HG02884 (cell line): ENCODE results near the gene PTPRS.
A peak's percentile ranks its signal among the peaks of the same experiment; 100 is the strongest.
"Not testable (repeated sequence)": the region's sequence is repeated elsewhere in the genome, so short reads cannot be mapped to it uniquely, and the experiment has no call there.

Experiments used
- ATAC-seq: cut with Tn5 transposase; IDR thresholded peaks from one replicate; pipeline ENCODE4 v1.9.1; 2021; ENCODE audit warnings: mild to moderate bottlenecking, moderate library complexity; ENCODE audit not compliant: unreplicated experiment

PTPRS gene

DNA sequence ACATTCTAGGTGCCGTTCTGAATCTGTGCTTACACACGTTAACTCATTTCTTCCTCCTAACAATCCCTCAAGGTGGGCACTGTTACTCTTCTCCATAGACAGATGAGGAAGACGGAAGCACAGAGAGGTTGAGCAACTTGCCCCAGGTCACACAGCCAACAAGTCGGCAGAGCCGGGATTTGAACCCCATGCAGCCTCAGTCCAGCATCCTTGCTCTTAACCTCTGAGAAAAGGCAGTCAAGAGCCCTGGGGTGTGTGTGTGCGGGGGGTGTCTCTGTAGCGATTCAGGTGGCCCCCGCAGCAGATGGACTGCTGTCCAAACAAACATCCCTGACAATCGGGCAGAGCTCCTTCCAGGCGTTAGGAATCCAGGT, 6.3 kb downstream of the PTPRS start:
- ATAC-seq: no peak

DNA sequence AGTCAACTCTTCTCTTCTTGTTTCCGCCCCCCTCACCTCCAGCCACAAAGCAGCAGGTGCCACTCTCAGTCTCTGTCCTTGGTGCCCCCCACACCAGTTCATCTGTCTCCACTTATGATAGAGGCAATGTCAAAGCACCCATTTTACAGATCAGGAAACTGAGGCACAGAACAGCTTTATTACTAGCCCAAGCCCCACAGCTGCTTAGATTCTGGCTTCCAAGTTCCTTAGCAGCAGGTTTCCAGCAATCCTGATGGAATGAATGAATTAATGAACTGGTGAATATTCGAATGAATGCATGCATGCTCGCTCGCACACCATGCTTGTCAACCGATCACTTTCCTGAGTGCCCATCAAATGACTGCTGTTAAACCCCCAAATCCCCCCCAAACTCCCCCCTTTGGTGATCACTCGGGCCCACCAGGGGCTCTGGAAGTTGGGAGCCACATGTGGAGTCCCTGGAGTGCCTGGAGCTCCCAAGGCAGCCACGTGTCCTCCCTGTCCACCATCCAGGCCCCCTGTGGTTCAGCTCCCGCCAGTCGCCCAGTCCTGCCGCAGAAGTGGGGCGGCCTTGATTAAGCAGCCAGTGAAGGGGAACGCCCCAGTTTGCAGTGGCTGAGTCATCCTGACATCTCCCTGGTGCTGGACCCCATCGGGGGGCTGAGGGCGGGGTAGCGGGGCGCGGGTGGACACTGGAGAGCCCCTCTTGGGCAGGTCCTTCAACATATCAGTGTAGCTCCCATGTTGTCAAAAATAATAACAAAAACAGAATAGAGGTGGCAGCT, 6.8 kb downstream of the PTPRS start:
- no peak for ATAC-seq

DNA sequence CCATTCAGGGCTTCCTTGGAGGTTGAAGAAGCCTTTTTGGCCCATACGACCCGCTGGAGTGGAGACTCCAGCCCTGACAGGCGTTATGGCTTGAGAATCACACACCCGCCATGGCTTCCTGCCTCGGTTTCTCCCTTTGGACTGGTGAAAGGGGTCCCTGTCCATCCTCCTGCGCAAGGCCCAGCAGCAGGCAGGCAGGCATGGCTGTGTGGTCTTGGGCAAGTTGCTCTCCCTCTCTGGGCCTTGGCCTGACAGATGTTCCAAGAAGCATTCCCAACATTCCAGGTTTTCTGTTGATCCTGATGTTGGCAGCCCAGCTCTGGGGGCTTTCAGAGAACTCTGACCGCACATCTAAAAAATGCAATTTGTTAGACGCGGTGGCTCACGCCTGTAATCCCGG, 8.1 kb downstream of the PTPRS start:
- no peak for ATAC-seq

DNA sequence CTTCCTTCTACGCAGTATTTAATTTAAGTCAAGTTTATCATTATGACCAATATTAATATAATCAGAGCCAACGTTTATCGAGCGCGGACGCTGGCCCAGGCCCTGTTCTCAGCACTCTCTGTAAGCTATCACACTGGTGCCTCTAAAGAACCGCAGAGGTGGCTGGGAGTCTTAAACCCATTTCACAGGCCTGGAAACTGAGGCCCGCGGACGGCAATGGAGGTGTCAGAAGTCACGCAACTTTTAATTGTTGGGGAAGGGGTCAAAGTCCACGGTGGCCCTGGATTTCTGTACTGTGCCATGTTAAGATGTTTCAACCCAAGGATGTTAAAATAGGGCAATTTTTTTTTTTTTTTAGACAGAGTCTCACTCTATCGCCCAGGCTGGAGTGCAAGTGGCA, 8.8 kb downstream of the PTPRS start:
- no peak for ATAC-seq

DNA sequence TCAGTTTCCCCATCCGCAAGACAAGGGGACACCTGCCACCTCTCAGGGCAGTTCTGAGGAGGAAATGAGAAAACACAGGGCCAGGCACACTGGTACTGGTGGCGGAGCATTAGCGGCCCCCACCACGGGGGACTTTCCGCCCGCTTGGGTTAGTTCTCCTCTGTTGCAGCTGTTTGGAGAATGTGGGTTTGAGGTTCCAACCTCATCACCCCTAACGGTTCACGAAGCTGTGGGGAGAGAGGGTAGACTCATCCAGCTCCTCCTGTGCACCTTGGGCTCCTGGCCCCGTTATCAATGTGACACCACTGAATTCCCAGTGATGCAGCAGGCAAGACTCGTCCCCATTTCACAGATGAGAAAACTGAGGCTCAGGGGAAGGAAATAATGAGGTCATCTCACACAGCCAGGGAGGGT, 10.3 kb downstream of the PTPRS start:
- no peak for ATAC-seq

DNA sequence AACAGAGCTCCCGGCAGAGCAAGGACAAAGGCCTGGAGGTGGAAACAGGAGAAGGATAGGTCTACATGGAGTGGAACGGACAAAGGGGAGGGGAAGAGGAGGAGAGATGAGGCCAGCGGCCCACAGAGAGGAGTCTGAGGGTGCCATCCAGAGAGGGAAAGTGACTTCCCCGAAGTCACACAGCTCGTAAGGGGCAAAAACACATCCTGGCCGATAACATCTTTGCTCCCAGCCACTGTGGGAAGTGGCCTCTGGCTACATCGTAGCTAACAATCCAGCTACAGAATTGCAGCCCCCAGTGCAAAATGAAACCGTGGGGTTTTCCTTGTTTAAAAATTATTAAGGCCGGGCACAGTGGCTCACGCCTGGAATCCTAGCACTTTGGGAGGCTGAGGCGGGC, 11.5 kb downstream of the PTPRS start:
- ATAC-seq: no peak

DNA sequence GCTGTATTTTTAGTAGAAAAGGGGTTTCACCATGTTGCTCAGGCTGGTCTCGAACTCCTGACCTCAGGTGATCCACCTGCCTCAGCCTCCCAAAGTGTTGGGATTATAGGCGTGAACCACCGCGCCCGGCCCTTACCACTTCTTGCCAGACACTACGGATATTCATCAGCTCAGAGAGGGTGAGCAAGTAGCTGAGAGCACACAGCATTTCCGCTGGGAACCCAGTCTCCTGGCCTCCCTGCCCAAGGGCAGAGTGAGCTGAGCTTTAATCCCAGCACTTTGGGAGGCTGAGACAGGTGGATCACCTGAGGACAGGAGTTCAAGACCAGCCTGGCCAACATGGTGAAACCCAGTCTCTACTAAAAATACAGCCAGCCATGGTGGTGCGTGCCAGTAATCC, 12.2 kb downstream of the PTPRS start:
- ATAC-seq: not testable (repeated sequence)

DNA sequence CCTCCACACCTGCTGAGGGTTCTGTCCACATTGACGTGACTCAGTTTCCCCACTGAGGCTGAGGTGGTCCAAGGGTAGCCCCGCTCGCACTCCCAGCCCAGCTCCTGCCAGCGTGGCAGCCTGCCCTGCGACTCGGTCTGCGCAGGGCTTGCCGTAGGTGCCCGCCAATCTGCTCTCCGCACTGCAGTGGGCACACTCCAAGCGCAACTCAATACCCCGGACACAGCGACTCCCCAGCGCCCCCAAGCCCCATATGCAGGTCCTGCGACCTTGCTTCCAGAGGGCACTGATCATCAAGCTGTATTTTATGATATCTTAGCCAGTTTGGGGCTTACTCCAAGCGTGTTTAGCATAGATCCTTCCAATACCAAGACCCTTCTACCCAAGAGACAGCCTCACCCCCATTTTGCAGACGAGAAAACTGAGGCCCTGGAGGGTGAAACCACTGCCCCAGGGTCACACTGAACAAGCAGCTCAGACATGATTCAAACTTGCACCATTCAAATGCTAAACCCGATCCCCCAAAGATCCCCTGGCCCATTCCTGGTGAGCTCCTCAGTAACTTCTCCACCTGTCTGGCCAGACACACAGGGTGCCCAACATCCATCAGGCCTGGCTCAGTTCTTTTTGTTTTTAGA, 13.5 kb downstream of the PTPRS start:
- no peak for ATAC-seq

DNA sequence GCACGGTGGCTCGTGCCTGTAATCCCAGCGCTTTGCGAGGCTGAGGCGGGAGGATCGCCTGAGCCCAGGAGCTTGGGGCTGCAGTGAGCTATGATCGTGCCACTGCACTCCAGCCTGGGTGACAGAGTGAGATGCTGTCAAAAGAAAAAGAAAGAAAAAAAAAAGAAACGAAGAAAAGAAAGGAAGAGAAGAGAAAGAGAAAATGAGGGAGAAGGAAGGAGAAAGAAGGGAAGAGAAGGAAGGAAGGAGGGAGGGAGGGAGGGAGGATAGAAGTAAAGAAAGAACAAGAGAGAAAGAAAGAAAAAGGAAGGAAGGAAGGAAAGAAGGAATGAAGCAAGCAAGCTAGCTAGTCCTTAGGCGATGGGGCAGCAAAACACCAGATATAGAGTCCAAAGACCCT, 14.1 kb downstream of the PTPRS start:
- ATAC-seq: no peak

DNA sequence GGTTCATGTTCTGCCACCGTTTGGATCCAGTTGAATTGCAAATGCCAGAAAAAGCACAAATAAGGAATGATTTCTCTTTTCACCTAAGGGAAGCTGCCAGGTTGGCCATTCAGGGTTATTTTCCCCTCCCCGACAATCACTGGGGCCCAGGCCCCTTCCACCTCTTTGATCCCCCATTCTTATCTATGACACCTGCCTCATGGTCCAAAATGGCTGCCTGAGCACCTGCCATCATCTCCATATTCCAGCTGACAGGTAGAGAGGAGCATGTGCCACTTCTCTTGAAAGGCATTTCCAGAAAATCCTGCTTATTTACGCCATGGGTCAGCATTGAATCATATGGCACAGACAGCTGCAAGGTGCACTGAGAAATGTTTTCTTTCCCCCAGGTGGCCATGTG, 15.7 kb downstream of the PTPRS start:
- ATAC-seq: no peak

DNA sequence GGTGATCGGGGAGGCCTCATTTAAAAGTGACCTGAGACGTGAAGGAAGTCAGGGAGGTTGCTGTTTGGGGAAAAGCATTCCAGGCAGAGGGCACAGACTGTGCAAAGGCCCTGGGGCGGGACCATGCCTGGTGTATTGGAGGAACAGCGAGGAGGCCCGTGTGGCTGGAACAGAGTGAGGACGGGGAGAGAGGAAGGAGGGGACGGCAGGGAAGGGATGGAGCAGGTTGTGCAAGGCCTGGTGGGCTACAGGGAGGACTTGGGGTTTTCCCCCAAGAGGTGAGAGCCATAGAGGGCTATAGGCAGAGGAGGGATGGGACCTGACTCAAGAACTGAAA, 17.2 kb downstream of the PTPRS start:
- no peak for ATAC-seq

DNA sequence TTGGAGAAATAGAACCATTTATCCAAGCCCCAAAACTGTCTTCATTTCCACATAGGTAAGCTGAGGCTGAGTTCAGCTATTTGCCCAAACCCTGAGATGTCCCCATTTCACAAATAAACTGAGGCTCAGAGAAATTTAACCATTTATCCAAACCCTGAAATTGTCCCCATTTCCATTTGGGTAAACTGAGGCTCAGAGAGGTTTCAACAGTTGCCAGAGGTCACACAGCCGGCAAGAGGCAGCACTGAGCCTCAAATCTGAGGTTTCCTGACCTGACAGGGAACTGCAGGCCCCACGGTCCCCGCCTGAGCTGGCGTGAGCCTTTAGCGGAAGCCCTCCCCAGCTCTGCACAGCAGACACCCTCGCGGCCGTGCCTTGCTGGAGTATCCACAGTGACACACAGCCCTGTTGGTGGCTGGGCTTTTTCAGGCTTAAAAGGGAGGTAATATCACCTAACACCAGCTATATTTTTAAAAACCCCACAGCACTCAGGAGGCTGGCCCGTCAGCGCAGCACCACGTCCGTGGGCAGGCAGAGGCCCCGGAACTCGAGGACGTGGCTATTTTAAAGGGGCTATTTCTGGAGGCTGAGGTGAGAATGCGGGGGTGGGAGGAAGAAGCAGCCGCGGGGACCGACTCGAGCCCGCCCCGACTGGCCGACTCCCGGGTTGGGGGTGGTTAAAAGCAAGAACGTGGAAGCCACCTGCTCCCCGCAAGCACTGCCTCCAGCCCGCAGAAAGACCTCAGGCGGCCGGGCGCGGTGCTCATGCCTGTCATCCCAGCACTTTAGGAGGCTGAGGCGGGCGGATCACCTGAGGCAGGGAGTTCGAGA, 18.5 kb downstream of the PTPRS start:
- peak; percentile 60 for ATAC-seq

DNA sequence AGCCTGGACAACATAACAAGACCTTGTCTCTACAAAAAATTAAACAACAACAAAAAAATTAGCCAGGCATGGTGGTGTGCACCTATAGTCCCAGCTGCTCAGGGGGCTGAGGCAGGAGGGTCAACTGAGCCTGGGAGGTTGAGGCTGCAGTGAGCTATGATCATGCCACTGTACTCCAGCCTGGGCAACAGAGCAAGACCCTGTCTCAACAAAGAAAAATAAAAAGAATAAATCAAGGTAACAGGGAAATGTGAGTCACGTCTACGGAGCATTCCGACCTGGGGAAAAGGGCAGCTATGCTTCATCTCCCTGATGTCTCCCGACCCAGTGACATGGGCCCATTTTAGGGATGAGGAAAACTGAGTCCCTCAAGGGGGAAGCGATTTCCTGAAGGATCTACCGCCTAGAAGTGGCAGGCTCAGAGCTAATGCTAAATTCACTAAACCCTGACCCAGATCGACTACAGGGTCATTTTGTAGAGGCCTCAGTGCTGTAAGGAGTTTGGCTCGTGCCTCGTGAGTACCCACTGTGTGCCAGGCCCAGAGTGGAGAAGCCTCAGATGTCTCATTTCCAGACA, 19.5 kb downstream of the PTPRS start:
- ATAC-seq: no peak

DNA sequence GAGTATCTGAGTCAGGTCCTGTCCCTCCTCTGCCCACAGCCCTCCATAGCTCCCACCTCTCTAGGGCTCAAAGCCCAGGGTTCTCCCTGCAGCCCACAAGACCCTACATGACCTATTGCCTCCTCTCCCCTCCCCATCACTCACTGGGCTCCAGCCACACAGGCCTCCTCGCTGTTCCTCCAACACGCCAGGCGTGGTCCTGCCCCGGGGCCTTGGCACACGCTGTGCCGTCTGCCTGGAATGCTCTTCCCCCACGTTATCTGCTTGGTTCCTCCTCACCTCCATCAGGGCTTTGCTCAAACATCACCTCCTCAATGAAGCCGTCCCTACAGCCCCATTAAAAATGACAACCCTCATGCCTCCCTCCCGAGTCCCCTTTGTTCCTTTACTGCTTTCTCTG, 21.1 kb downstream of the PTPRS start:
- no peak for ATAC-seq

DNA sequence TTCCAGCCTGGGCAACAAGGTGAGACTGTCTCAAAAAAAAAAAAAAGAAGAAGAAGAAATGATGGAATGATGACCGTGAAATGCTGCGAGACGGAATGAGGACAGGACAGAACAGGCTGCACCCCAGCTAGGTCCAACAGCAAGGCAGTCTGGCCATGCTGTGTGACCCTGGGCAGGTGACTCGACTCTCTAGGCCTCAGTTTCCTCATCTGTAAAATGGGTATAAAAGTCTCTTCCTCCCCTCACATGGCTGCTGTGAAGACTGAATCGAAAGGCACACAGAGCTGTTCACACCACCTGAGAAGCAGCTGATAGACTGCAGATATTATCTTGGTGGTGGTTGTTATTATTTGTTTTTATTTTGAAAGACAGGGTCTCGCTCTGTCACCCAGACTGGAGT, 22.3 kb downstream of the PTPRS start:
- ATAC-seq: no peak

DNA sequence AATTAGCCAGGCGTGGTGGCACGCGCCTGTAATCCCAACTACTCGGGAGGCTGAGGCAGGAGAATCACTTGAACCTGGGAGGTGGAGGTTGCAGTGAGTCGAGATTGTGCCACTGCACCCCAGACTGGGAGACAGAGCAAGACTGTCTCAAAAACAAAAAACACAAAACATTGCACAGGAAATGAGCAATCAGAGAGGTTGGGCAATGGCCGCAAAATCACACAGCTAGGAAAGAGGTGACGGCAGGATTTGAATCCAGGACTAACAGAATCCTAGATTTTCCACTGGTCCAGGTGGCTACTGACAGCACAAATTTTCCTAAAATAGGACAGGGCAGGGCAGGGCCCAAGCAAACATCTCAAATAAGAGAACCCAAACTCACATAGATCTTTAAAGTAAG, 23.3 kb downstream of the PTPRS start:
- no peak for ATAC-seq

DNA sequence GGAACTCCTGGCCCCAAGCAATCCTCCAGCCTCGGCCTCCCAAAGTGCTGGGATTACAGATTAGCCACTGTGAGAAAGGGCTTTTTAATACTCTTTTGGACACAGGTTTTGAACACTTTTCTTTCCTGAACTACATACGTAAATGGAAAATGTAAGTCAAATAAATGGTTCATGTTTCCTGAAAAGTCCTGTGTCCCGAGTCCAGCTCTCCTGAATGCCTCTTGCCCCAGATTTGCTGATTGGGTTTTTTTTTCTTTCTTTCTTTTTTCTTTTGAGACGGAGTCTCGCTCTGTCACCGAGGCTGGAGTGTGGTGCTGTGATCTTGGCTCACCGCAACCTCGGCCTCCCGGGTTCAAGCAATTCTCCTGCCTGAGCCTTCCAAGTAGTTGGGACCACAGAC, 24.5 kb downstream of the PTPRS start:
- ATAC-seq: no peak

DNA sequence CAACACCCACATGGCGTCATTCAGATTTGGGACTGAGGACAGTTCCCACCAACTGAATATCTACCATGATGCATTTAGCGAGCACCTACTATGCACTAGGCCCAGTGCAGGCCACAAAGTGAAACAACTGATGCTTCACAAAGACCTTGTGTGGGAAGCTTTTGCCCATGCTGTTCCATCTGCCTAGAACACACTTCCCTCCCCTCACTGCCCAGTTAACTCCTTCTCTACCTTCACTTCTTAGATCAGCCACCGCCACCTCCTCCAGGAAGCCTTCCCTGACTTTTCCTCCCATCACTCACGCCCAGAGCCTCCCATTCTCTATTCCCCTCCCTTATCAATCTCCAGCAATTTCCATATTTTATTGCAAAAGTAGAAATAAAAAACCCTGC, 25.7 kb downstream of the PTPRS start:
- ATAC-seq: no peak

DNA sequence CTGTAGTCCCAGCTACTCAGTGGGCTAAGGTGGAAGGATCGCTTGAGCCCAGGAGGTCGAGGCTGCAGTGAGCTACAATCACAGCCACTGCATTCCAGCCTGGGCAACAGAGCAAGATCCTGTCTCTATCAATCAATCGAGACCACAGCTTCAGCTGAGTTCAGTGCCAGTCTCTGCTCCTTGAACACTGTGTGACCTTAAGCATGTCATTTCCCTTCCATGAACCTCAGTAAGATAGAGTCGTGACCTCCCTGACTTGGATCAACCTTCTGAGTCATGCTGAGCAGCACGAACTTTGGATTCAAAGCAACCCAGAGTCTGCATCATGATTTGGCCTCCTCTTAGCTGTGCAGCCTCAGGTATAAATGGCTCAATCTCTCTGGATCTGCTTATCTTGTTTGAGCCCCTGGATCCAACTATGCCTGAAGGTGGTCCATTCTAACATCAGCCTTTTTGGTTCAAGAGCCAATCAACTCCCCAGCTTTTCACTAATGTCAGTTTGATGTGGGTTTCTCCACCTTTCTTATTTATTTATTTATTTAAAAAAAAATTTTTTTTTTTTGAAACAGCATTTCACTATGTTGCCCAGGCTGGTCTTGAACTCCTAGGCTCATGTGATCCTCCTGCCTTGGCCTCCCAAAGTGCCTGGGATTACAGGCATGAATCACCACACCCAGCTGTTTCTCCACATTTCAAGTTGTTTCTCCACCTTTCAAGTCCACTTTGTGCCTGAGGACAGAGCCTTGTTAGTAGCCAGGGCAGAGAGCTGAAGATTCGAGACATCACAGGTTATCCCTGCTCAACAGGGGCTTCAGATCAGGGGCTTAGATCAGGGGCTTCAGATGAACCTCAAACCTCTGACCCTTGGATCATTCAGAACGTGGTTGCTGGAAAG, 26.4 kb downstream of the PTPRS start:
- ATAC-seq: no peak

DNA sequence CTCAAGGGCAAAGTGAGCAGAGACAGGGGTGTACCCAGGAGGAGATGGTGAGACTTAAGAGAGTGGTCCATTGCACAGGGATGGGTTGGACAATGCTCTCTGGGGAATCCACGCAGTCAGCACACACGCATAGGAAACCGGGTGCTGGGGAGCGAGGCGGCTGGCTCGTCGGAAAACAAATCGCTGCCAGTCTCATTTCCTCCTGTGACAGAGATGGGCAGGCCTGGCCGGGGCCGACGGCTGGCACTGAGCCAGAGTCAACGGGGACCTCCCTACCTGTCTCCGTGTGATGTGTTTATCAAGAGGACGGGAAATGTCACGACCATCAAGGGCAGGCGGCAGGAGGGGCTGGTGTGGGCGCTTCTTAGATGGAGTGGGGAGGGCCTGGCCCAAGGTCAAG, 27.3 kb downstream of the PTPRS start:
- ATAC-seq: no peak

DNA sequence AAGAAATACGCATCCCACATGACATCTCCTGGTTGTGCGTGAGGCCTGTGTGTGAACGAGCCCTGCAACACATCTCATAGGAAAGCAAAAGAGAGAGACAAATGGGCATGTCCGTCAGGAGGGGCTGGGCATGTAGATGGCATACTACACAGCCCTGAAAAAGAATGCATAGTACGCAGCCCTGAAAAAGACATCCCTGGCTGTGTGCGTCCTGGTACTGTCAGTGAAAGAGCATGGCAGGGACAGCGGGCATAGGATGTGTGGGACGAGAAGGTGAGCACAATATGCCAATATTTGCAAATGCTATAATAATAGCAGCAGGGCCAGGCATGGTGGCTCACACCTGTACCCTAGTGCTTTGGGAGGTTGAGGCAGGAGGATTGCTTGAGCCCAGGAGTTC, 28.6 kb downstream of the PTPRS start:
- no peak for ATAC-seq
